ENCODE data around the gene HARS1. TPM values are rescaled to one million over a fixed set of nuclear protein-coding genes. Genes with fewer than 3 reads are reported as not detected.

The HARS1 gene
- total and polyA plus RNA-seq, 4 experiments from 2014 or later, result 60.7 to 72.9 (median 67.1) TPM

DNA sequence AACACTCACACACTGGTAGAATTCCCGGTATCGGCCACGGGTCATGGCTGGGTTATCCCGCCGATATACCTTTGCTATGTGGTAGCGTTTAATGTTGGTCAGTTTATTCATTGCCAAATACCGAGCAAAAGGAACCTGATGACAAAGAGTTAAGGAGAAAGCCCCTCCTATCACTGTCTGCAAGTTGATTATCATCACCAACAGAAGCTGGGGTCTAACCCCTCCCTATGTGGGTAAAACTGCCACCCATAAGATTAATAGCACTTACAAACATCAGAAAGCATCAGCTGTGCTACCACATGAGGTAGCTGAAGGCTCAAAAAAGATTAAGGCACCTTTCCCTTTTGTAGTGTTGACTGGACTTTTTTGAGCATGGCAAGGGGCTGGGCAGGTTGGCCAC, 12.2 kb downstream of the HARS1 start:
- Mint-ChIP-seq H3K27ac (no peak overlapping the region), H3K27me3 (no peaks in the 10 kb centered on the region)
- CTCF ChIA-PET (ENCODE audit: partially characterized antibody), result no interaction called here

DNA sequence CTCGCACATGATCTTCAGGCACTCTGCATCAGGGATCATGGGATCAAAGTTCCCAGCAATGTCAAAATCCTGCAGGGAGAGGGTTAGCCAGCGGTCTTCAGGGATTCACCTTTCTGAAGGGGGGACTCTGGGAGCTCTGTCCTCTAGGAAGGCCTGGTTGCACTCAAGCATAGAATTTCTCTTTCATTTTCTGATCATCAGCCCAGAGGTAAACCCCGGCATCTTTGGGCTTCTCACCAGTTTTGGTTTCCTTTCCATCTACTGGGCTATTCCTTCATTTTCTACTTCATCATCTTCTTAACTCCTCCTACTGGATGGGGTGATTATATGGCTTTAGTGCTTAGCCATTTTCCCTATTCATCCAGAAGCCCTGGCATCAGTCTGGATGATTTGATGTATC, 13.2 kb downstream of the HARS1 start:
- Mint-ChIP-seq H3K27ac (peak overlapping the region in 1 of 7 donors; percentile 57), H3K9me3 (no peaks in the 10 kb centered on the region), H3K36me3 (peaks cover 49 to 75% of the 10 kb centered on the region in 2 donors), H3K4me3 (no peak overlapping the region), H3K27me3 (no peaks in the 10 kb centered on the region), H3K4me1 (peaks cover 0 to 6% (median 3%) of the 10 kb centered on the region in 4 donors)
- H3K9me3 ChIP-seq (ENCODE audit: control insufficient read depth in 1 of 2, low read length in 2 of 2), result no peaks in the 10 kb centered on the region
- no peaks in the 10 kb centered on the region for H3K4me1 ChIP-seq (ENCODE audit: insufficient read depth, low read length)
- no peak for DNase-seq
- POLR2A ChIA-PET (ENCODE audit: partially characterized antibody), result interaction anchor here (0.6 kb wide), 1 partner anchor 209 kb away, joined by 4 read pairs; no protein-coding TSS in a partner anchor
- no peak overlapping the region for H3K27ac ChIP-seq (ENCODE audit: low read depth, low read length)
- H3K4me3 ChIP-seq (ENCODE audit: low read length in 2 of 2), result no peak overlapping the region
- no peaks in the 10 kb centered on the region for H3K27me3 ChIP-seq (ENCODE audit: insufficient read depth, low read length)
- intact Hi-C loops (cut with micrococcal nuclease), result no loop called here
- CTCF ChIA-PET (ENCODE audit: partially characterized antibody), result no interaction called here
- peaks cover 53% of the 10 kb centered on the region for H3K36me3 ChIP-seq (ENCODE audit: insufficient read depth, low read length)

More for the DNA sequence above, 12.2 kb downstream of the HARS1 start:
- Histone ChIP-seq H3K27ac (ENCODE audit: low read depth, low read length) (no peak overlapping the region), H3K9me3 (ENCODE audit: control insufficient read depth in 1 of 2, low read length in 2 of 2) (no peaks in the 10 kb centered on the region), H3K4me3 (ENCODE audit: low read length in 2 of 2) (no peak overlapping the region), H3K27me3 (ENCODE audit: insufficient read depth, low read length) (no peaks in the 10 kb centered on the region), H3K4me1 (ENCODE audit: insufficient read depth, low read length) (no peaks in the 10 kb centered on the region), H3K36me3 (ENCODE audit: insufficient read depth, low read length) (peaks cover 51% of the 10 kb centered on the region)
- no peak overlapping the region for H3K4me3 Mint-ChIP-seq
- intact Hi-C loops (cut with micrococcal nuclease), result no loop called here
- no peak for DNase-seq
- POLR2A ChIA-PET (ENCODE audit: partially characterized antibody), result interaction anchor here (0.7 to 1.0 kb wide), 2 partner anchors 12 to 31 kb away, joined by 3 to 5 read pairs; partner anchors contain the start of genes HARS1, HARS2, IK and NDUFA2
- H3K9me3 Mint-ChIP-seq, result no peaks in the 10 kb centered on the region
- peaks cover 52 to 77% of the 10 kb centered on the region in 2 donors for H3K36me3 Mint-ChIP-seq
- peaks cover 0 to 4% (median 2%) of the 10 kb centered on the region in 4 donors for H3K4me1 Mint-ChIP-seq

DNA sequence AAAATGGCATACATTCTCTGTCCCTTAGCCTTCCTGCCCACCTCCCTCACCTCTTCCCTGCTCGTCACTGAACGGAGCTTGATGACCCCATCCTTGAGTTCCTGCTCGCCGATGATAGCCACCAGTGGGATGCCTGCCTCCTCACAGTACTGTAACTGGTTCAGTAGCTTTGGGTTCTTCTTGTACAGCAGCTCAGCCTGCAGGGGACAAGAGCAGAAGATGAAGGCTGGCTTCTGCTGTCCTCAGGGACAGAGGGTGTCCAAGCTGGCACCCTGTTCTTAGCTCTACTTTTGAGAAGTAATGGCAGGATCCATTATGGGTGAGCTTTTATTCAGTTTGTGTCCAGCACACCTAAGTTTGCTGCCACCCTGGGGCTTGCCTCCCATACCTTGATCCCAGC, 16.5 kb downstream of the HARS1 start:
- Histone ChIP-seq H3K4me3 (ENCODE audit: low read length in 2 of 2) (no peak overlapping the region), H3K36me3 (ENCODE audit: insufficient read depth, low read length) (peaks cover 42% of the 10 kb centered on the region), H3K27ac (ENCODE audit: low read depth, low read length) (no peak overlapping the region), H3K27me3 (ENCODE audit: insufficient read depth, low read length) (no peaks in the 10 kb centered on the region), H3K9me3 (ENCODE audit: control insufficient read depth in 1 of 2, low read length in 2 of 2) (no peaks in the 10 kb centered on the region), H3K4me1 (ENCODE audit: insufficient read depth, low read length) (no peaks in the 10 kb centered on the region)
- Mint-ChIP-seq H3K9me3 (no peaks in the 10 kb centered on the region), H3K36me3 (peaks cover 51 to 72% of the 10 kb centered on the region in 2 donors), H3K27me3 (no peaks in the 10 kb centered on the region), H3K4me3 (no peak overlapping the region), H3K27ac (peak overlapping the region in 3 of 7 donors; percentile 30 to 49 (median 32)), H3K4me1 (peaks cover 0 to 6% (median 3%) of the 10 kb centered on the region in 4 donors)
- DNase-seq, result no peak
- ChIA-PET CTCF (ENCODE audit: partially characterized antibody) (interaction anchor here (0.7 to 1.5 kb wide), 5 partner anchors 36 to 126 kb away, joined by 3 to 4 read pairs (median 3); no protein-coding TSS in a partner anchor), POLR2A (ENCODE audit: partially characterized antibody) (interaction anchor here (0.9 to 1.9 kb wide), 5 partner anchors 10 to 28 kb away, joined by 3 to 11 read pairs (median 6); partner anchors contain the start of genes HARS1, HARS2, IK and NDUFA2)
- intact Hi-C loops (cut with micrococcal nuclease), result no loop called here

DNA sequence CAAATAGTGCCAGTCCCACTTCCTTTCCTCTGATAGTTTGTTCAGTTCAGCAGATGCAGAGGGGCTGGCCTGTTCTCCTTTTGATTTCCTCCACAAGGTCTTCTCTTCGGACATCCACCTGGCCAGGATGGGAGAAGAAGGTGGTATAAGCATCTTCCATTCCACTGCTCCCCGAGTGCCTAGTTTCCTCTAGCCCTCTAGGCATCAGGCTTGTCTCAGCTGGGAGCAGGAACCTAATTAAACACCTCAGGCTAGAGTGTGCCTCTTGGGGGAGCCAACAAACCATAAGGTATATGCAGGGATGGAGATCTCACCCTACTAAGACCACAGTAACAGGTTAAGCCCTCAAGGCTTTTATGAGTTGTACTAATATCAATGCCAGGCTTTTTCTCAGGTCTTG, 17.0 kb downstream of the HARS1 start:
- no peak for DNase-seq
- peaks cover 51 to 72% of the 10 kb centered on the region in 2 donors for H3K36me3 Mint-ChIP-seq
- no peak overlapping the region for H3K4me3 Mint-ChIP-seq
- no peak overlapping the region for H3K4me3 ChIP-seq (ENCODE audit: low read length in 2 of 2)
- no peaks in the 10 kb centered on the region for H3K27me3 Mint-ChIP-seq
- intact Hi-C loops (cut with micrococcal nuclease), result no loop called here
- ChIA-PET CTCF (ENCODE audit: partially characterized antibody) (interaction anchor here (1.1 to 1.5 kb wide), 3 partner anchors 37 to 48 kb away, joined by 3 read pairs; no protein-coding TSS in a partner anchor), POLR2A (ENCODE audit: partially characterized antibody) (interaction anchor here (0.9 to 1.9 kb wide), 5 partner anchors 10 to 29 kb away, joined by 3 to 11 read pairs (median 6); partner anchors contain the start of genes HARS1, HARS2, IK and NDUFA2)
- peaks cover 43% of the 10 kb centered on the region for H3K36me3 ChIP-seq (ENCODE audit: insufficient read depth, low read length)
- no peak overlapping the region for H3K27ac Mint-ChIP-seq
- no peaks in the 10 kb centered on the region for H3K9me3 ChIP-seq (ENCODE audit: control insufficient read depth in 1 of 2, low read length in 2 of 2)
- no peaks in the 10 kb centered on the region for H3K27me3 ChIP-seq (ENCODE audit: insufficient read depth, low read length)
- no peaks in the 10 kb centered on the region for H3K4me1 ChIP-seq (ENCODE audit: insufficient read depth, low read length)
- H3K27ac ChIP-seq (ENCODE audit: low read depth, low read length), result no peak overlapping the region
- H3K4me1 Mint-ChIP-seq, result peaks cover 0 to 6% (median 3%) of the 10 kb centered on the region in 4 donors
- no peaks in the 10 kb centered on the region for H3K9me3 Mint-ChIP-seq

DNA sequence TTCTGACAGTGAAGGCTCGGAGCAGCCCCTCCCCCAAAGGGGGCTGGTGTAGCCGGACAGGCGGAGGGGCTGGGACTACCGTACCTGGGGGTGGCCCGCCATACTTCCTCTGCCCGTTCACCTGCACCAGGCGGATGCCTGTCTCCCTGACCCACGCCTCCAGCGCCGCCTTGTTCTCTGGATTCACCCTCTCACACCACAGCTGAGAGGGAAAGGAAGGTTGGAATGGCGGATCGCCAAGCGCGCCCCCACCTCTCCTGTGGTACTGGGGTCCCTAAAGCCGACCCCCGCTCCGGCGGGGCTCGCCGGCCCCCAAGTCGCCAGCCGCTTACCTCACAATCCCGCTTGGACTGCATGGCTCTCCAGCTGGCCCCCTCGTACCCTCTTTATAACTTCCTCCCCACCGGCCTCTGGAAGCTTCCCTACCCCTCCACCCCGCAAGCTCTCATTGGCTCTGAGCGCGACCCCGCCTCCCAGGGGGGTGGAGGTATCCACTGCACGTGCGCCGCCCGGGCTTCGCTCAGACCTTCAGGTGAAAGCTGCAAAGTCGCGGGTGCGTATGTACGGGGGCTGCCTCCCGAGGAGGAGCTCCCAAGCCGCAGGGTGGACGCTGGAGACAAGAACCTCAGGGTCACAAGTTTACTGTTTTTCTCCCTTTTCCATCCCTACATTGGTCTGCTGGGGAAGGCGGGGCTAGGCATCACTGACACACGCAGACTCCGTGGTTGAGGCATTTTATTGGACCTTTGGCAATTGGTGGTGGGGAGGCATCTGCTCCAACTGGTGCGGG, 17.8 kb downstream of the HARS1 start, which contains the start of gene DND1:
Gene DND1 (minus strand): TSS at position 390 of the 790 bp plus-strand sequence. CDS start 34 bp downstream, at position 356.
- intact Hi-C loops (cut with micrococcal nuclease), result no loop called here
- DNase-seq, result no peak
- Histone ChIP-seq H3K27me3 (ENCODE audit: insufficient read depth, low read length) (no peaks in the 10 kb centered on the region), H3K36me3 (ENCODE audit: insufficient read depth, low read length) (peaks cover 51% of the 10 kb centered on the region), H3K4me3 (ENCODE audit: low read length in 2 of 2) (no peak within 1 kb of the TSS), H3K4me1 (ENCODE audit: insufficient read depth, low read length) (no peaks in the 10 kb centered on the region), H3K9me3 (ENCODE audit: control insufficient read depth in 1 of 2, low read length in 2 of 2) (no peaks in the 10 kb centered on the region), H3K27ac (ENCODE audit: low read depth, low read length) (no peak within 1 kb of the TSS)
- no peak within 1 kb of the TSS for H3K27ac Mint-ChIP-seq
- peaks cover 57 to 75% of the 10 kb centered on the region in 2 donors for H3K36me3 Mint-ChIP-seq
- no peaks in the 10 kb centered on the region for H3K27me3 Mint-ChIP-seq
- H3K9me3 Mint-ChIP-seq, result no peaks in the 10 kb centered on the region
- peaks cover 0 to 12% (median 3%) of the 10 kb centered on the region in 4 donors for H3K4me1 Mint-ChIP-seq
- CTCF ChIA-PET (ENCODE audit: partially characterized antibody), result interaction anchor here (1.5 kb wide), 1 partner anchor 49 kb away, joined by 3 read pairs; no protein-coding TSS in a partner anchor
- no peak within 1 kb of the TSS for H3K4me3 Mint-ChIP-seq
- POLR2A ChIA-PET (ENCODE audit: partially characterized antibody), result interaction anchor here (0.9 to 1.8 kb wide), 6 partner anchors 9 to 29 kb away, joined by 3 to 11 read pairs (median 5); partner anchors contain the start of genes HARS1, HARS2, WDR55 and ZMAT2

DNA sequence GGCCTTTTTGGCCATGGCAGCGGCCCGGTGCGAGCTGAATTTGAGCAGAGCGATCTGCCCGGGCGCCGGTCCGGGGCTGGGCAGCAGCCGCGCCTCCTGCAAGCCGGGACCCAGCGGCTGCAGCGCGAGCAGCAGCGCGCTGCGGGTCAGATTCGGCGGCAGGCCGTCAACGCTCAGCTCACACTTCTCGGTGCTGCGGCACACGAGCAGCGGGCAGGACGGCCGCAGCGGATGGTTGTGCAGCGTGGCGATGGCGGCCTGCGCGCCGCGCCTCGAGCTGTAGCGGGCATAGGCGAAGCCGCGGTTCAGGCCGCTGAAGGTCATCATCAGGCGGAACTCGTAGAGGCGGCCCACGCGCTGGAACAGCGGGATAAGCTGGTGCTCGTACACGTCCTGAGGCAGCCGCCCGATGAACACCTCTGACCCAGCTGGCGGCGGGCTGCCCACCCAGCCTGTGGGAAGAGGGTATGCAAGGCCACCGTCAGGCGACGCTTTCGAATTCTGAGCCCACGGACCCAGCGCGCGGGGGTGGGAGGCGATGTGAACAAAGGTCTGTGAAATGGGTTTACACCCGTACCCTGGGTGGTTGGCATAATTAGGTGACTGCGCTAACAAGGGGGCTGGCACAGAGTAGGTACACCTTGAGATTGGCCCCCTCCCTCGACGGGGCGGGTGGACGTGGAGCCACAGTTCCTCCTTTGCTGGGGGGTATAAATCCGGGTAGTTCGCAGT, 18.5 kb downstream of the HARS1 start:
- H3K4me3 ChIP-seq (ENCODE audit: low read length in 2 of 2), result no peak overlapping the region
- intact Hi-C loops (cut with micrococcal nuclease), result no loop called here
- POLR2A ChIA-PET (ENCODE audit: partially characterized antibody), result interaction anchor here (1.3 to 1.4 kb wide), 2 partner anchors 17 to 28 kb away, joined by 3 to 4 read pairs; partner anchors contain the start of gene ZMAT2
- H3K36me3 ChIP-seq (ENCODE audit: insufficient read depth, low read length), result peaks cover 52% of the 10 kb centered on the region
- Mint-ChIP-seq H3K4me1 (peaks cover 6 to 16% (median 10%) of the 10 kb centered on the region in 4 donors), H3K4me3 (no peak overlapping the region), H3K36me3 (peaks cover 56 to 75% of the 10 kb centered on the region in 2 donors), H3K27me3 (no peaks in the 10 kb centered on the region), H3K9me3 (no peaks in the 10 kb centered on the region), H3K27ac (no peak overlapping the region)
- DNase-seq, result no peak
- H3K27ac ChIP-seq (ENCODE audit: low read depth, low read length), result no peak overlapping the region
- CTCF ChIA-PET (ENCODE audit: partially characterized antibody), result no interaction called here
- H3K9me3 ChIP-seq (ENCODE audit: control insufficient read depth in 1 of 2, low read length in 2 of 2), result no peaks in the 10 kb centered on the region
- H3K4me1 ChIP-seq (ENCODE audit: insufficient read depth, low read length), result no peaks in the 10 kb centered on the region
- no peaks in the 10 kb centered on the region for H3K27me3 ChIP-seq (ENCODE audit: insufficient read depth, low read length)
